Sigmoid colon (tissue), 7 donors: Measurements from ENCODE around the gene ADAT1. TPM values are rescaled to one million over a fixed set of nuclear protein-coding genes. Genes with fewer than 3 reads are reported as not detected.
A peak's percentile ranks its signal among the peaks of the same experiment; 100 is the strongest.

Experiments used
- DNase-seq: peaks from one replicate; pipeline ENCODE4 v3.0.0-alpha.2; 2019
- H3K27ac ChIP-seq, 4 donors: fragments of 200-600 bp; sonication (generic); one replicate each; pipeline ENCODE4 v1.5.1; 2016 to 2019; ENCODE audit warnings: mild to moderate bottlenecking in 1 of 4
- H3K27me3 ChIP-seq, 3 donors: fragments of 200-600 bp; sonication (generic); one replicate each; pipeline ENCODE4 v1.5.1; 2019; ENCODE audit warnings: mild to moderate bottlenecking in 1 of 3
- H3K36me3 ChIP-seq, 4 donors: fragments of 200-600 bp; sonication (generic); one replicate each; pipeline ENCODE4 v1.5.1; 2016 to 2019
- H3K4me1 ChIP-seq, 4 donors: fragments of 200-600 bp; sonication (generic); one replicate each; pipeline ENCODE4 v1.5.1; 2017 to 2019
- H3K4me3 ChIP-seq, 4 donors: fragments of 200-600 bp; sonication (generic); one replicate each; pipeline ENCODE4 v1.5.1; 2017 to 2019; ENCODE audit warnings: mild to moderate bottlenecking in 2 of 4, moderate library complexity in 1 of 4
- H3K9me3 ChIP-seq, 4 donors: fragments of 200-600 bp in 3 of 4; sonication (generic) in 3 of 4; one replicate each; pipeline versions ENCODE4 v1.5.1 to v1.6.1; 2013 to 2019
- CTCF ChIP-seq, 4 experiments: fragments of 450-650 bp in 3 of 4; fragments of 200-600 bp in 1 of 4; IDR thresholded peaks; one replicate each; pipeline ENCODE4 v1.5.1; 2016 to 2019; ENCODE audit warnings: antibody characterized with exemption in 4 of 4, mild to moderate bottlenecking in 3 of 4, moderate library complexity in 2 of 4
- EP300 ChIP-seq, 4 donors: sonication (generic); formaldehyde crosslinking; IDR thresholded peaks; one replicate each; pipeline ENCODE4 v1.6.1; 2017; ENCODE audit warnings: antibody characterized with exemption in 4 of 4
- POLR2A ChIP-seq, 2 donors: fragments of 450-650 bp; IDR thresholded peaks; one replicate each; pipeline ENCODE4 v1.6.1; 2016; ENCODE audit warnings: antibody characterized with exemption in 2 of 2, mild to moderate bottlenecking in 2 of 2, moderate library complexity in 2 of 2
- POLR2AphosphoS5 ChIP-seq, 4 donors: sonication (generic); formaldehyde crosslinking; IDR thresholded peaks; one replicate each; pipeline ENCODE4 v1.6.1; 2017; ENCODE audit warnings: antibody characterized with exemption in 4 of 4
- WGBS, 2 donors: extraction: QIAGEN DNeasy Blood & Tissue Kit; methylation state at CpG; one replicate each; pipeline ENCODE4 v1.1.7; 2013; 5-methylcytosine and 5-hydroxymethylcytosine counted together
- intact Hi-C: fragments of 100-400 bp; cut with DNase I; formaldehyde crosslinking; loops from one replicate; pipeline ENCODE4 v1.15.1; 2023
- polyA plus RNA-seq, 3 donors: library from polyadenylated mRNA; stranded (reverse); fragments of 200-250 nt; gene quantifications; one replicate each; pipeline ENCODE4 v1.2.3, GENCODE V29; 2013
- total RNA-seq, 4 donors: library from RNA; depleted of rRNA; stranded (reverse); fragments of >200 nt; gene quantifications; one replicate each; pipeline ENCODE4 v1.1.0, GENCODE V29; 2016
- donor health status: healthy with polysubstance abuse.
- donor health status: Bipolar disorder and iron deficiency.
- donor health status: healthy.

The ADAT1 gene
- total and polyA plus RNA-seq, 7 donors = 10.2 to 38.5 (median 23.5) TPM

GRCh38 chr16:75621170-75621477, 2.0 kb downstream of the ADAT1 start:
- Histone ChIP-seq H3K36me3 (peaks cover 0 to 49% (median 18%) of the 10 kb centered on the region in 4 donors), H3K27me3 (no peaks in the 10 kb centered on the region), H3K27ac (peak overlapping the region in 1 of 4 donors; percentile 92), H3K4me1 (peaks cover 0 to 20% (median 15%) of the 10 kb centered on the region in 4 donors), H3K4me3 (no peak overlapping the region), H3K9me3 (no peaks in the 10 kb centered on the region)
- DNase-seq = no peak
- intact Hi-C loops = no loop called here
- TF ChIP-seq EP300 (IDR thresholded peaks at IDR 0.05) (no peak), POLR2AphosphoS5 (IDR thresholded peaks at IDR 0.05) (no peak), POLR2A (IDR thresholded peaks at IDR 0.05) (no peak), CTCF (IDR thresholded peaks at IDR 0.05) (no peak)
- WGBS, 2 donors = 3 to 18% methylated on average over 2 of the region's 2 CpGs

- intact Hi-C loops = no loop called here
- WGBS, 2 donors = 86 to 89% methylated on average over 20 of the region's 20 CpGs
- Histone ChIP-seq H3K4me1 (peaks cover 0 to 20% (median 15%) of the 10 kb centered on the region in 4 donors), H3K36me3 (peaks cover 0 to 50% (median 15%) of the 10 kb centered on the region in 4 donors), H3K27me3 (no peaks in the 10 kb centered on the region), H3K4me3 (no peak overlapping the region), H3K27ac (no peak overlapping the region), H3K9me3 (no peaks in the 10 kb centered on the region)
- TF ChIP-seq CTCF (IDR thresholded peaks at IDR 0.05) (no peak), POLR2A (IDR thresholded peaks at IDR 0.05) (no peak), EP300 (IDR thresholded peaks at IDR 0.05) (no peak), POLR2AphosphoS5 (IDR thresholded peaks at IDR 0.05) (no peak)
- DNase-seq = no peak
Measured at GRCh38 chr16:75620326-75621169, 2.5 kb downstream of the ADAT1 start.

GRCh38 chr16:75618780-75619179, 4.3 kb downstream of the ADAT1 start:
- H3K9me3 ChIP-seq = no peaks in the 10 kb centered on the region
- peaks cover 0 to 20% (median 15%) of the 10 kb centered on the region in 4 donors for H3K4me1 ChIP-seq
- no peak for DNase-seq
- 95 to 96% methylated on average over 2 of the region's 2 CpGs for WGBS, 2 donors
- intact Hi-C loops = no loop called here
- H3K4me3 ChIP-seq = no peak overlapping the region
- no peak for TF ChIP-seq POLR2A (IDR thresholded peaks at IDR 0.05)
- TF ChIP-seq POLR2AphosphoS5 (IDR thresholded peaks at IDR 0.05) = no peak
- TF ChIP-seq EP300 (IDR thresholded peaks at IDR 0.05) = no peak
- peaks cover 5 to 65% (median 22%) of the 10 kb centered on the region in 4 donors for H3K36me3 ChIP-seq
- no peak overlapping the region for H3K27ac ChIP-seq
- H3K27me3 ChIP-seq = no peaks in the 10 kb centered on the region

GRCh38 chr16:75617121-75617520, 6.0 kb downstream of the ADAT1 start:
- intact Hi-C loops = no loop called here
- H3K4me3 ChIP-seq = no peak overlapping the region
- no peaks in the 10 kb centered on the region for H3K9me3 ChIP-seq
- 89 to 90% methylated on average over 3 of the region's 3 CpGs for WGBS, 2 donors
- TF ChIP-seq CTCF (IDR thresholded peaks at IDR 0.05) (no peak), EP300 (IDR thresholded peaks at IDR 0.05) (no peak), POLR2A (IDR thresholded peaks at IDR 0.05) (no peak), POLR2AphosphoS5 (IDR thresholded peaks at IDR 0.05) (no peak)
- H3K4me1 ChIP-seq = peaks cover 0 to 16% (median 8%) of the 10 kb centered on the region in 4 donors
- DNase-seq = no peak
- no peaks in the 10 kb centered on the region for H3K27me3 ChIP-seq
- peaks cover 9 to 82% (median 34%) of the 10 kb centered on the region in 4 donors for H3K36me3 ChIP-seq
- H3K27ac ChIP-seq = no peak overlapping the region

- 85 to 91% methylated on average over 4 of the region's 4 CpGs for WGBS, 2 donors
- intact Hi-C loops = no loop called here
Measured at GRCh38 chr16:75616521-75617010, 6.5 kb downstream of the ADAT1 start.

More at GRCh38 chr16:75616521-75617010, 6.5 kb downstream of the ADAT1 start:
- DNase-seq = no peak
- H3K27ac ChIP-seq = no peak overlapping the region
- no peak overlapping the region for H3K4me3 ChIP-seq
- peaks cover 15 to 87% (median 37%) of the 10 kb centered on the region in 4 donors for H3K36me3 ChIP-seq
- H3K27me3 ChIP-seq = no peaks in the 10 kb centered on the region
- no peak for TF ChIP-seq EP300 (IDR thresholded peaks at IDR 0.05)
- no peak for TF ChIP-seq POLR2A (IDR thresholded peaks at IDR 0.05)
- no peak for TF ChIP-seq POLR2AphosphoS5 (IDR thresholded peaks at IDR 0.05)
- no peak for TF ChIP-seq CTCF (IDR thresholded peaks at IDR 0.05)
- peaks cover 0 to 10% (median 2%) of the 10 kb centered on the region in 4 donors for H3K4me1 ChIP-seq
- H3K9me3 ChIP-seq = no peaks in the 10 kb centered on the region
